ENCODE results near the gene KRT6A.

GRCh38 chr12:52528641-52529143 lies 35.6 kb upstream of the KRT6A start:
- TF ChIP-seq, protein P1, sequence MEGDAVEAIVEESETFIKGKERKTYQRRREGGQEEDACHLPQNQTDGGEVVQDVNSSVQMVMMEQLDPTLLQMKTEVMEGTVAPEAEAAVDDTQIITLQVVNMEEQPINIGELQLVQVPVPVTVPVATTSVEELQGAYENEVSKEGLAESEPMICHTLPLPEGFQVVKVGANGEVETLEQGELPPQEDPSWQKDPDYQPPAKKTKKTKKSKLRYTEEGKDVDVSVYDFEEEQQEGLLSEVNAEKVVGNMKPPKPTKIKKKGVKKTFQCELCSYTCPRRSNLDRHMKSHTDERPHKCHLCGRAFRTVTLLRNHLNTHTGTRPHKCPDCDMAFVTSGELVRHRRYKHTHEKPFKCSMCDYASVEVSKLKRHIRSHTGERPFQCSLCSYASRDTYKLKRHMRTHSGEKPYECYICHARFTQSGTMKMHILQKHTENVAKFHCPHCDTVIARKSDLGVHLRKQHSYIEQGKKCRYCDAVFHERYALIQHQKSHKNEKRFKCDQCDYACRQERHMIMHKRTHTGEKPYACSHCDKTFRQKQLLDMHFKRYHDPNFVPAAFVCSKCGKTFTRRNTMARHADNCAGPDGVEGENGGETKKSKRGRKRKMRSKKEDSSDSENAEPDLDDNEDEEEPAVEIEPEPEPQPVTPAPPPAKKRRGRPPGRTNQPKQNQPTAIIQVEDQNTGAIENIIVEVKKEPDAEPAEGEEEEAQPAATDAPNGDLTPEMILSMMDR (conservative IDR thresholded peaks at IDR 0.05): no peak
- TF ChIP-seq ZFX (IDR thresholded peaks at IDR 0.05): no peak
